Endothelial cell of umbilical vein (primary cell): ENCODE data around the gene ATP8B3. TPM values are rescaled to one million over a fixed set of nuclear protein-coding genes. Genes with fewer than 3 reads are reported as not detected.

Experiments used
- BruUV-seq: library from RNA; stranded (reverse); fragments of 400-500 nt; replicated peaks from 2 replicates; lab custom pipeline; 2021; lab: Mats Ljungman, UMichigan
- CTCF ChIA-PET: fragments of 300-600, 350-600 bp; sonication (Branson Sonifier 250); formaldehyde crosslinking; loops from one replicate; lab custom pipeline; 2021; ENCODE audit warnings: antibody characterized with exemption, inconsistent platforms; lab: Charles Lee
- POLR2A ChIA-PET: fragments of 300-600, 350-600 bp; sonication (Branson Sonifier 250); formaldehyde crosslinking; loops from one replicate; lab custom pipeline; 2021; ENCODE audit warnings: antibody characterized with exemption, inconsistent platforms; lab: Charles Lee
- DNase-seq: peaks from one replicate; pipeline ENCODE4 v3.0.0-alpha.2; 2011; ENCODE audit warnings: low read depth, low spot score
- FAIRE-seq: peaks from 2 replicates; lab custom pipeline; 2011; peaks lifted over from hg19 to GRCh38; lab: Jason Lieb, UNC
- H2AFZ ChIP-seq: 2 replicates; pipeline ENCODE4 v1.6.0; 2012; ENCODE audit warnings: low read depth, low read length, control low read depth, inconsistent platforms
- H3K27ac ChIP-seq: 2 replicates; pipeline ENCODE4 v1.5.1; 2011; ENCODE audit warnings: low read depth, mild to moderate bottlenecking, control low read depth, low read length, moderate library complexity; ENCODE audit not compliant: insufficient read depth
- H3K27me3 ChIP-seq, 2 experiments: 2 replicates each; pipeline versions ENCODE4 v1.6.0 to v1.6.1; 2011; ENCODE audit warnings: low read length in 2 of 2, mixed read lengths in 1 of 2; ENCODE audit not compliant: control insufficient read depth in 2 of 2, insufficient read depth in 2 of 2
- H3K36me3 ChIP-seq, 2 experiments: 2 replicates in 1 of 2; 3 replicates in 1 of 2; pipeline ENCODE4 v1.5.1; 2011; ENCODE audit warnings: low read length in 2 of 2, mild to moderate bottlenecking in 1 of 2, moderate library complexity in 1 of 2; ENCODE audit not compliant: control insufficient read depth in 2 of 2, insufficient read depth in 2 of 2; ENCODE audit errors: extremely low read depth in 1 of 2
- H3K4me1 ChIP-seq: 3 replicates; pipeline ENCODE4 v1.5.1; 2011; ENCODE audit warnings: mild to moderate bottlenecking, low read length; ENCODE audit not compliant: control insufficient read depth, insufficient read depth; ENCODE audit errors: extremely low read depth
- H3K4me2 ChIP-seq: 2 replicates; pipeline ENCODE4 v1.6.1; 2011; ENCODE audit warnings: low read length, control low read depth, mixed read lengths; ENCODE audit not compliant: insufficient read depth
- H3K4me3 ChIP-seq, 3 experiments: fragments of 200-600 bp in 1 of 3; sonication (generic), shearing (Covaris generic) in 1 of 3; replicated peaks in 1 of 3; 2 replicates each; pipeline ENCODE4 v1.5.1; 2011 to 2016; ENCODE audit warnings: control low read depth in 3 of 3, low read length in 3 of 3, mild to moderate bottlenecking in 2 of 3, inconsistent platforms in 1 of 3, low read depth in 1 of 3, moderate library complexity in 1 of 3; ENCODE audit not compliant: insufficient read depth in 1 of 3
- H3K79me2 ChIP-seq: 2 replicates; pipeline ENCODE4 v1.6.0; 2012; ENCODE audit warnings: low read length, inconsistent platforms; ENCODE audit not compliant: control insufficient read depth, insufficient read depth
- H3K9ac ChIP-seq: replicated peaks from 2 replicates; pipeline ENCODE3; 2011; ENCODE audit warnings: low read length, control low read depth; ENCODE audit not compliant: insufficient read depth; ENCODE audit errors: extremely low read depth
- H3K9me1 ChIP-seq: replicated peaks from 3 replicates; pipeline ENCODE4 v1.6.0; 2011; ENCODE audit warnings: mild to moderate bottlenecking, low read length; ENCODE audit not compliant: control insufficient read depth, insufficient read depth; ENCODE audit errors: extremely low read depth
- H3K9me3 ChIP-seq: replicated peaks from 2 replicates; pipeline ENCODE4 v1.5.1; 2012; ENCODE audit warnings: low read length, inconsistent platforms; ENCODE audit not compliant: control insufficient read depth, insufficient read depth
- H4K20me1 ChIP-seq: replicated peaks from 2 replicates; pipeline ENCODE3; 2011; ENCODE audit warnings: mild to moderate bottlenecking, low read length; ENCODE audit not compliant: control insufficient read depth, insufficient read depth; ENCODE audit errors: extremely low read depth
- EZH2 ChIP-seq: IDR thresholded peaks from 2 replicates; pipeline ENCODE4 v1.6.1; 2012; ENCODE audit warnings: borderline replicate concordance, low read depth, mild to moderate bottlenecking, moderate library complexity, low read length, inconsistent platforms; ENCODE audit not compliant: severe bottlenecking
- FOS ChIP-seq: IDR thresholded peaks from 2 replicates; pipeline ENCODE4 v1.6.1; 2011; ENCODE audit warnings: mild to moderate bottlenecking, low read length, moderate library complexity, borderline replicate concordance; ENCODE audit not compliant: insufficient read depth
- GATA2 ChIP-seq: IDR thresholded peaks from 2 replicates; pipeline ENCODE4 v1.7.0; 2011; ENCODE audit warnings: low read depth, mild to moderate bottlenecking, moderate library complexity, mixed read lengths, low read length; ENCODE audit not compliant: insufficient read length, insufficient read depth
- JUN ChIP-seq: IDR thresholded peaks from 2 replicates; pipeline ENCODE4 v1.6.1; 2011; ENCODE audit warnings: borderline replicate concordance, low read depth; ENCODE audit not compliant: insufficient read length, insufficient read depth
- MYC ChIP-seq: IDR thresholded peaks from one replicate; pipeline ENCODE4 v1.6.1; 2011; ENCODE audit warnings: mild to moderate bottlenecking, low read depth, low read length
- POLR2A ChIP-seq: IDR thresholded peaks from 2 replicates; pipeline ENCODE4 v1.6.1; 2012; ENCODE audit warnings: low read depth, mild to moderate bottlenecking, control low read depth, low read length
- POLR2AphosphoS5 ChIP-seq: IDR thresholded peaks from 2 replicates; pipeline ENCODE4 v1.6.1; 2012; ENCODE audit warnings: low read depth, mild to moderate bottlenecking, control low read depth, low read length, moderate library complexity; ENCODE audit not compliant: insufficient read depth
- dilution Hi-C: fragments of 300-500 bp; cut with MboI; formaldehyde crosslinking; loops from one replicate; pipeline ENCODE4 v1.15.0; 2019; ENCODE audit warnings: low sequenced_read_pairs; ENCODE audit not compliant: extremely low pct_ligation_motif_present
- intact Hi-C: fragments of 100-400 bp; cut with micrococcal nuclease; formaldehyde crosslinking; loops from one replicate; pipeline ENCODE4 v1.10.0; 2022
- polyA plus RNA-seq, 4 experiments: library from polyadenylated mRNA; depleted of rRNA in 3 of 4; stranded (reverse) in 3 of 4; unstranded in 1 of 4; fragments of >200 nt; gene quantifications; 2 replicates each; pipeline versions ENCODE4 v1.2.1 to v1.2.3, GENCODE V29; 2011 to 2012; ENCODE audit warnings: missing spikeins in 1 of 4
- total RNA-seq: library from RNA; stranded (reverse); gene quantifications from 2 replicates; pipeline ENCODE4 v1.2.3, GENCODE V29; 2021
- TF ChIP-seq, protein P1 (sequence below), 2 donors: IDR thresholded peaks; 1 replicate in 1 of 2; 2 replicates in 1 of 2; pipeline ENCODE4 v1.5.1; 2011; ENCODE audit warnings: low read length in 2 of 2, mild to moderate bottlenecking in 2 of 2, moderate library complexity in 2 of 2, control low read depth in 1 of 2, inconsistent platforms in 1 of 2, low read depth in 1 of 2; ENCODE audit not compliant: insufficient read depth in 1 of 2; ENCODE audit errors: extremely low read depth in 1 of 2
- TF ChIP-seq, protein P2 (sequence below): IDR thresholded peaks from 2 replicates; pipeline ENCODE4 v1.6.1; 2011; ENCODE audit not compliant: insufficient read depth, insufficient read length

Gene ATP8B3
- total and polyA plus RNA-seq, 2 donors (not counting 3 experiments of a cell fraction or from before 2014, with no cell fraction given): 1.1 to 7.3 TPM

DNA sequence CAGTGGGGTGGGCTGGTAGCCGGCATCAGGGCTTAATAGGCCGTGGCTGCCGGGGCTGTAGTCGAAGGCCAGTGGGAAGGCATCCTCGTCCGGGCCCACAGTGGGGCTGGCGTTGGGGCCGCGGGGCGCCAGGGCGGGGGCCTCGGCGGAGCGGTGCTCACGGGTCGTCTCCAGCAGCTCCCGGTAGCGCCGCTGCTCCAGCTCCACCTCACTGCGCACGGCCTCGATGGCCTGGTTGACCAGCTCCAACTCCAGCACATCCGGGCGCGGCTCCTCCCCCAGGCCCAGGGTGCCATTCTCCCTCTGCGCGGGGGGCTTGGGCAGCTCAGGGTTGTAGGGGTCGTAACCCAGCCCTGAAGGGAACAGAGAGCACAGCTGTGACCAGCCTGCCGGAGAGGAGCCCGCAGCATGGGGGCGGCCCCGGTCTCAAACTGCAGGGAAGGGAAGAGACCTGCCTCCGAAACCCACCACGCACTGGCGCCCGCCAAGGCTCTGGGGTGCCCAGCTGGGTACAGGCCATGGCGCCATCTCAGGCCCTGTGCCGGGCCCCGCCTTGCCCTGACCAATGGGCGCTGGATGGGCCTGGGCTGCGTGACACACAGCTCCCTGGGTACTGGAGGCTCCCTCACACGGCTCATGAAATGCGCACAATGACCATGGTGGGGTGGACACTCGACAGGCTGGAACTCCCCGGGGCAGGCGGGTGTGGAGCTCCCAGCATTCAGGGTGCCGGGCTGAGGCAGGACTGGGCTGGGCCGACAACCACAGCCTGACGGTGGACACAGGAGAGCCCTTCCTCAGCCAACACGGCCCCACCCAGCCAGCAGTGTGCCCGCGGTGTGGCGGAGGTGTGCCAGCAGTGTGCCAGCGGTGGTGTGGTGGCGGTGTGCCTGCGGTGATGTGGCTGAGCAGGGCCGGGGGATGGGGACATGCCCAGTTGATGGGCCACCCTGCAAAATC is 16.5 kb upstream of the ATP8B3 start:
- H3K79me2 ChIP-seq: peaks cover 20% of the 10 kb centered on the region
- H3K36me3 ChIP-seq: peaks cover 0 to 10% of the 10 kb centered on the region in 2 experiments
- H4K20me1 ChIP-seq: no peaks in the 10 kb centered on the region
- POLR2A ChIA-PET: no interaction called here
- no TSS peak for BruUV-seq
- no peak overlapping the region for H3K4me3 ChIP-seq
- H3K27me3 ChIP-seq: no peaks in the 10 kb centered on the region
- dilution Hi-C loops: no loop called here
- DNase-seq (no peak), FAIRE-seq (no peak)
- no peaks in the 10 kb centered on the region for H3K9me3 ChIP-seq
- TF ChIP-seq, protein P1, sequence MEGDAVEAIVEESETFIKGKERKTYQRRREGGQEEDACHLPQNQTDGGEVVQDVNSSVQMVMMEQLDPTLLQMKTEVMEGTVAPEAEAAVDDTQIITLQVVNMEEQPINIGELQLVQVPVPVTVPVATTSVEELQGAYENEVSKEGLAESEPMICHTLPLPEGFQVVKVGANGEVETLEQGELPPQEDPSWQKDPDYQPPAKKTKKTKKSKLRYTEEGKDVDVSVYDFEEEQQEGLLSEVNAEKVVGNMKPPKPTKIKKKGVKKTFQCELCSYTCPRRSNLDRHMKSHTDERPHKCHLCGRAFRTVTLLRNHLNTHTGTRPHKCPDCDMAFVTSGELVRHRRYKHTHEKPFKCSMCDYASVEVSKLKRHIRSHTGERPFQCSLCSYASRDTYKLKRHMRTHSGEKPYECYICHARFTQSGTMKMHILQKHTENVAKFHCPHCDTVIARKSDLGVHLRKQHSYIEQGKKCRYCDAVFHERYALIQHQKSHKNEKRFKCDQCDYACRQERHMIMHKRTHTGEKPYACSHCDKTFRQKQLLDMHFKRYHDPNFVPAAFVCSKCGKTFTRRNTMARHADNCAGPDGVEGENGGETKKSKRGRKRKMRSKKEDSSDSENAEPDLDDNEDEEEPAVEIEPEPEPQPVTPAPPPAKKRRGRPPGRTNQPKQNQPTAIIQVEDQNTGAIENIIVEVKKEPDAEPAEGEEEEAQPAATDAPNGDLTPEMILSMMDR (IDR thresholded peaks at IDR 0.05; ENCODE audit: extremely low read depth in 1 of 2, insufficient read depth in 1 of 2, low read depth in 1 of 2, low read length in 2 of 2): no peak
- no peak for TF ChIP-seq FOS
- TF ChIP-seq MYC: no peak
- no peak for TF ChIP-seq EZH2
- TF ChIP-seq GATA2: no peak
- no peak for TF ChIP-seq JUN
- no peak for TF ChIP-seq POLR2AphosphoS5
- TF ChIP-seq POLR2A: no peak
- TF ChIP-seq, protein P2, sequence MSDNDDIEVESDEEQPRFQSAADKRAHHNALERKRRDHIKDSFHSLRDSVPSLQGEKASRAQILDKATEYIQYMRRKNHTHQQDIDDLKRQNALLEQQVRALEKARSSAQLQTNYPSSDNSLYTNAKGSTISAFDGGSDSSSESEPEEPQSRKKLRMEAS: no peak
- intact Hi-C loops: loop anchor here (5.0 kb wide), 1 partner anchor 41 kb away; no protein-coding TSS in a partner anchor
- no peak overlapping the region for H2AFZ ChIP-seq
- H3K4me1 ChIP-seq: no peaks in the 10 kb centered on the region
- H3K4me2 ChIP-seq: no peak overlapping the region
- H3K27ac ChIP-seq: no peak overlapping the region
- H3K9me1 ChIP-seq: no peaks in the 10 kb centered on the region
- no peak overlapping the region for H3K9ac ChIP-seq
- CTCF ChIA-PET: interaction anchor here (1.8 to 4.6 kb wide), 2 partner anchors 12 to 283 kb away, joined by 4 to 83 read pairs; no protein-coding TSS in a partner anchor
